Hepatocyte (in vitro differentiated cells): Measurements from ENCODE around the gene PIK3R2. TPM values are rescaled to one million over a fixed set of nuclear protein-coding genes. Genes with fewer than 3 reads are reported as not detected.

Experiments used
- DNase-seq: peaks from one replicate; pipeline ENCODE4 v3.0.0-alpha.2; 2016; ENCODE audit warnings: low spot score
- H2AFZ ChIP-seq: fragments of 200-600 bp; sonication (generic); 2 replicates; pipeline ENCODE4 v1.6.0; 2016; ENCODE audit warnings: antibody characterized with exemption, mild to moderate bottlenecking
- H3K27ac ChIP-seq: fragments of 200-600 bp; sonication (generic); 2 replicates; pipeline ENCODE4 v1.5.1; 2016; ENCODE audit warnings: mild to moderate bottlenecking
- H3K27me3 ChIP-seq: fragments of 200-600 bp; sonication (generic); 2 replicates; pipeline ENCODE4 v1.6.1; 2016
- H3K36me3 ChIP-seq: fragments of 200-600 bp; sonication (generic); replicated peaks from 2 replicates; pipeline ENCODE4 v1.5.1; 2016; ENCODE audit warnings: low read depth; ENCODE audit not compliant: insufficient read depth
- H3K4me1 ChIP-seq: fragments of 200-600 bp; sonication (generic); 2 replicates; pipeline ENCODE4 v1.5.1; 2016; ENCODE audit warnings: mild to moderate bottlenecking, moderate library complexity; ENCODE audit not compliant: insufficient read depth
- H3K4me2 ChIP-seq: fragments of 200-600 bp; sonication (generic); 2 replicates; pipeline ENCODE4 v1.6.0; 2016
- H3K4me3 ChIP-seq: fragments of 200-600 bp; sonication (generic); 2 replicates; pipeline ENCODE4 v1.5.1; 2016; ENCODE audit warnings: mild to moderate bottlenecking
- H3K79me2 ChIP-seq: fragments of 200-600 bp; sonication (generic); 2 replicates; pipeline ENCODE4 v1.6.0; 2017; ENCODE audit warnings: mild to moderate bottlenecking
- H3K9me2 ChIP-seq: fragments of 200-600 bp; sonication (generic); replicated peaks from 2 replicates; pipeline ENCODE4 v1.6.0; 2017; ENCODE audit warnings: mild to moderate bottlenecking; ENCODE audit not compliant: insufficient read depth
- H3K9me3 ChIP-seq: fragments of 200-600 bp; sonication (generic); 2 replicates; pipeline ENCODE4 v1.5.1; 2016; ENCODE audit warnings: low read depth, mild to moderate bottlenecking
- H4K20me1 ChIP-seq: fragments of 200-600 bp; sonication (generic); 2 replicates; pipeline ENCODE4 v1.6.0; 2016; ENCODE audit warnings: mild to moderate bottlenecking; ENCODE audit not compliant: insufficient read depth, poor library complexity, severe bottlenecking
- EZH2 ChIP-seq: fragments of 200-600 bp; sonication (generic); IDR thresholded peaks from 2 replicates; pipeline ENCODE4 v1.6.1; 2016; ENCODE audit warnings: antibody characterized with exemption, mild to moderate bottlenecking, borderline replicate concordance
- EZH2phosphoT487 ChIP-seq: fragments of 200-600 bp; sonication (generic); IDR thresholded peaks from one replicate; pipeline ENCODE4 v1.6.1; 2018; ENCODE audit warnings: antibody characterized with exemption, mild to moderate bottlenecking, low read depth, moderate library complexity; ENCODE audit not compliant: unreplicated experiment, severe bottlenecking
- WGBS: methylation state at CpG from one replicate; pipeline ENCODE4 v1.1.6; 2016; ENCODE audit warnings: low lambda C conversion rate; ENCODE audit errors: missing lambda C conversion rate; 5-methylcytosine and 5-hydroxymethylcytosine counted together
- polyA plus RNA-seq: library from polyadenylated mRNA; unstranded; fragments of >200 nt; fragmentation: Nextera tagmentation; extraction: Ambion mirVana; gene quantifications from 2 replicates; pipeline ENCODE4 v1.2.1, GENCODE V29; 2016
- total RNA-seq: library from RNA; depleted of rRNA; stranded (reverse); fragments of >200 nt; gene quantifications from 2 replicates; pipeline ENCODE4 v1.2.3, GENCODE V29; 2014
- TF ChIP-seq, protein P1 (sequence below): fragments of 200-600 bp; sonication (generic); IDR thresholded peaks from 2 replicates; pipeline ENCODE4 v1.5.1; 2016; ENCODE audit warnings: antibody characterized with exemption, mild to moderate bottlenecking; ENCODE audit not compliant: poor library complexity

Gene PIK3R2
- total and polyA plus RNA-seq, 2 experiments from 2014 or later: 29.9 to 52.2 TPM

DNA sequence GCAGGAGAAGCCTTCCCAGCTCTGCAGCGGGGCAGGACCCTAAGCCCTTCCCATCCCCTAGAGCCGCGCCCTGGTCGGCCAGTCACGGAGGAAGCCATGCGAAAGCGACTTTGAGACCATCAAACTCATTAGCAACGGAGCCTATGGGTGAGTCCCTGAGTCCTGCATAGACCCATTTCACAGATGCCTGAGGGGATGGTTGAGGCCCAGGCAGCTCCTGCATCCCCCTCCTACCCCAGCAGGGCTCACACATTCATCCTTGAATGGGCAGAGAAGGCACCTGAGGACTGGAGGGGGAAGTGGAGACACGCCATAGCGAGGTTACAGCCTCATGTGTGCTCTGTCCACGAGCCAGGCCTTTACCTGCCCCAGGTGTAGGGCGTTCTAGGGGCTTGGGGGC lies 24.2 kb upstream of the PIK3R2 start:
- H3K27ac ChIP-seq: no peak overlapping the region
- no peaks in the 10 kb centered on the region for H3K27me3 ChIP-seq
- WGBS: 96% methylated on average over 12 of the region's 12 CpGs
- no peak overlapping the region for H3K4me2 ChIP-seq
- H4K20me1 ChIP-seq: no peaks in the 10 kb centered on the region
- H3K9me2 ChIP-seq: no peaks in the 10 kb centered on the region
- H3K9me3 ChIP-seq: no peaks in the 10 kb centered on the region
- H3K36me3 ChIP-seq: no peaks in the 10 kb centered on the region
- no peak overlapping the region for H3K4me3 ChIP-seq
- DNase-seq: no peak
- H3K4me1 ChIP-seq: no peaks in the 10 kb centered on the region
- no peaks in the 10 kb centered on the region for H3K79me2 ChIP-seq
- H2AFZ ChIP-seq: no peak overlapping the region
- TF ChIP-seq EZH2 (no peak), EZH2phosphoT487 (no peak)
- TF ChIP-seq, protein P1, sequence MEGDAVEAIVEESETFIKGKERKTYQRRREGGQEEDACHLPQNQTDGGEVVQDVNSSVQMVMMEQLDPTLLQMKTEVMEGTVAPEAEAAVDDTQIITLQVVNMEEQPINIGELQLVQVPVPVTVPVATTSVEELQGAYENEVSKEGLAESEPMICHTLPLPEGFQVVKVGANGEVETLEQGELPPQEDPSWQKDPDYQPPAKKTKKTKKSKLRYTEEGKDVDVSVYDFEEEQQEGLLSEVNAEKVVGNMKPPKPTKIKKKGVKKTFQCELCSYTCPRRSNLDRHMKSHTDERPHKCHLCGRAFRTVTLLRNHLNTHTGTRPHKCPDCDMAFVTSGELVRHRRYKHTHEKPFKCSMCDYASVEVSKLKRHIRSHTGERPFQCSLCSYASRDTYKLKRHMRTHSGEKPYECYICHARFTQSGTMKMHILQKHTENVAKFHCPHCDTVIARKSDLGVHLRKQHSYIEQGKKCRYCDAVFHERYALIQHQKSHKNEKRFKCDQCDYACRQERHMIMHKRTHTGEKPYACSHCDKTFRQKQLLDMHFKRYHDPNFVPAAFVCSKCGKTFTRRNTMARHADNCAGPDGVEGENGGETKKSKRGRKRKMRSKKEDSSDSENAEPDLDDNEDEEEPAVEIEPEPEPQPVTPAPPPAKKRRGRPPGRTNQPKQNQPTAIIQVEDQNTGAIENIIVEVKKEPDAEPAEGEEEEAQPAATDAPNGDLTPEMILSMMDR: no peak

DNA sequence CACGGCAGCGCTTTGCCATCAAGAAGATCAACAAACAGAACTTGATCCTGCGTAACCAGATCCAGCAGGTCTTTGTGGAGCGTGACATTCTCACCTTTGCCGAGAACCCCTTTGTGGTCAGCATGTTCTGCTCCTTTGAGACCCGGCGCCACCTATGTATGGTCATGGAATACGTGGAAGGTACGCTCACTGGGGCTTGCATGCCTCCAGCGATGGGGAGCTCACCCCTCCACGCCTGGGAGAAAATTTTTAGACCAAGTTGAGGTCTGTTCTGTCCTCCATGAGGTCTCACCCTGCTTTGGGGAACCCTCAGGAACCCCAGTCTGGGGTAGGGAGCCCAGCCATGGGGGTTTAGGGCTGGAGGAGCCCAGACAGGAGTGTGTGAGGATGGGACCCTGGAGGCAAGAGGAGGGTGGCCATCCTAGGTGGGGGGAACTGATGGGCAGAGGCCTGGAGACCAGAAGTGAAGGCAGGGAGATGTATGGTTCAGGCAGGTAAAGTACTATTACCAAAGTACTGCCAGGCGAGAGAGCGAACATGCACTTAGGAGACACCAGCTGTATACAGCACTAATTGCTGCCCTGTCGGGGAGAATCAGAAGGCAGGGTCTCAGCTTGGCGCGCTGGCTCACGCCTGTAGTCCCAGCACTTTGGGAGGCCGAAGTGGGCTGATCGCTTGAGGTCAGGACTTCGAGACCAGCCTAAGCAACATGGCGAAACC lies 22.3 kb upstream of the PIK3R2 start:
- H3K4me1 ChIP-seq: peaks cover 6% of the 10 kb centered on the region
- H3K27ac ChIP-seq: no peak overlapping the region
- H3K79me2 ChIP-seq: no peaks in the 10 kb centered on the region
- no peaks in the 10 kb centered on the region for H4K20me1 ChIP-seq
- no peak for DNase-seq
- no peaks in the 10 kb centered on the region for H3K9me3 ChIP-seq
- H3K4me2 ChIP-seq: no peak overlapping the region
- no peak overlapping the region for H3K4me3 ChIP-seq
- no peaks in the 10 kb centered on the region for H3K9me2 ChIP-seq
- 93% methylated on average over 21 of the region's 21 CpGs for WGBS
- TF ChIP-seq, protein P1: no peak
- TF ChIP-seq EZH2: no peak
- no peak for TF ChIP-seq EZH2phosphoT487
- no peak overlapping the region for H2AFZ ChIP-seq
- H3K36me3 ChIP-seq: no peaks in the 10 kb centered on the region
- H3K27me3 ChIP-seq: no peaks in the 10 kb centered on the region

DNA sequence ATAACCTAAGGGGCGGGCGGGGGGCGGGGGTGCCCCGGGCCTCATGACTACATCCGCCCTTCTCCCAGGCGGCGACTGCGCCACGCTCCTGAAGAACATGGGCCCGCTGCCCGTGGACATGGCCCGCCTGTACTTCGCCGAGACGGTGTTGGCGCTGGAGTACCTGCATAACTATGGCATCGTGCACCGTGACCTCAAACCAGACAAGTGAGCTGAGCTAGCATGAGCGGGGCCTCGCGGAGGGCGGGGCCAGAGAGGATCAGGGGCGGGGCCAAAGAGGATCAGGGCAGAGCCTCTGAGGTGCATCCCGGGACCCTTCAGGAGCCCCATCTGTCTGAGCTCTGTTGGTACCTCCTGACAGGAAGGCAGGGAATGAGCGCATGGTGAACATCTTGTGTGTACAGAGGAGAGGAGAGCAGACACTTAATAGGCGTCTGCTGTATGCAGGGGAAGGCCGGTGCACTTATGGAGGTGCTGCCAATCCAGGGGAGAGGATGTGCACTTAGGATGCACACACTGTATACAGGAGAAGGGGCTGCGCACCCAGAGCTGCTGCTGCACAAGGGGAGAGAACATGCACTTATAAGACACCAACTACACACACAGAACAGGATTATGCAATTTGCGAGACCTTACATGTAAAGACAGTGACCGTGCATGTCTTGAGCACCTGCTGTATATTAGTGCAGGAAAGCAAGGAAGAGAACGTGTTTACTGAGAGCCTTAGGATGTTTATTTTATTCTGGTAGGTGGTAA lies 20.9 kb upstream of the PIK3R2 start:
- no peak for DNase-seq

More for the DNA sequence above, 20.9 kb upstream of the PIK3R2 start:
- Histone ChIP-seq H3K27ac (no peak overlapping the region), H3K4me2 (no peak overlapping the region), H4K20me1 (no peaks in the 10 kb centered on the region), H3K9me2 (no peaks in the 10 kb centered on the region), H2AFZ (no peak overlapping the region), H3K79me2 (no peaks in the 10 kb centered on the region), H3K27me3 (no peaks in the 10 kb centered on the region), H3K4me1 (peaks cover 10% of the 10 kb centered on the region), H3K4me3 (no peak overlapping the region), H3K36me3 (no peaks in the 10 kb centered on the region), H3K9me3 (no peaks in the 10 kb centered on the region)
- TF ChIP-seq EZH2phosphoT487 (no peak), EZH2 (no peak)
- TF ChIP-seq, protein P1: no peak
- WGBS: 91% methylated on average over 17 of the region's 31 CpGs
